T-helper 17 cell (primary cell): ENCODE measurements around the gene SS18L1. TPM values are rescaled to one million over a fixed set of nuclear protein-coding genes. Genes with fewer than 3 reads are reported as not detected.

Experiments used
- ATAC-seq: fragments of 150-1000 bp; cut with Tn5 transposase; 2 replicates; pipeline ENCODE4 v1.10.0; 2021; ENCODE audit warnings: mild to moderate bottlenecking, moderate library complexity
- DNase-seq, 3 donors: peaks; one replicate each; pipeline versions ENCODE4 v3.0.0 to v3.0.0-alpha.2; 2020 to 2021
- H3K9me3 ChIP-seq: one replicate; pipeline ENCODE4 v1.7.0; 2013; ENCODE audit warnings: low read length, mild to moderate bottlenecking; ENCODE audit not compliant: control insufficient read depth, poor library complexity, severe bottlenecking
- H3K27ac Mint-ChIP-seq: one replicate; pipeline ENCODE4 v1.8.0; 2022; ENCODE audit warnings: mild to moderate bottlenecking, moderate library complexity, mixed read lengths
- H3K27me3 Mint-ChIP-seq: one replicate; pipeline ENCODE4 v1.8.0; 2022; ENCODE audit warnings: mixed read lengths
- H3K36me3 Mint-ChIP-seq: one replicate; pipeline ENCODE4 v1.8.0; 2022; ENCODE audit warnings: low read depth, mixed read lengths
- H3K4me1 Mint-ChIP-seq: one replicate; pipeline ENCODE4 v1.8.0; 2022; ENCODE audit warnings: mild to moderate bottlenecking, mixed read lengths
- H3K4me3 Mint-ChIP-seq: one replicate; pipeline ENCODE4 v1.8.0; 2022; ENCODE audit warnings: mild to moderate bottlenecking, moderate library complexity, mixed read lengths
- total RNA-seq, 4 donors: library from RNA in 2 of 4; stranded (reverse) in 2 of 4; gene quantifications; one replicate each; pipeline ENCODE4 v1.2.3 and lab custom pipeline; 2022 to 2026

Gene SS18L1
- total RNA-seq, 2 donors from 2014 or later, result 13.1 to 16.0 TPM

- Mint-ChIP-seq H3K27me3 (no peaks in the 10 kb centered on the region), H3K4me3 (peak overlapping the region; percentile 59), H3K27ac (no peak overlapping the region), H3K36me3 (peaks cover 7% of the 10 kb centered on the region), H3K4me1 (peaks cover 30% of the 10 kb centered on the region)
- DNase-seq, result peak; percentile 46 to 73 (median 46)
- ATAC-seq, result peak; percentile 79
- no peaks in the 10 kb centered on the region for H3K9me3 ChIP-seq
Measured at GRCh38 chr20:62136283-62137091, 7.1 kb upstream of the SS18L1 start.

DNA sequence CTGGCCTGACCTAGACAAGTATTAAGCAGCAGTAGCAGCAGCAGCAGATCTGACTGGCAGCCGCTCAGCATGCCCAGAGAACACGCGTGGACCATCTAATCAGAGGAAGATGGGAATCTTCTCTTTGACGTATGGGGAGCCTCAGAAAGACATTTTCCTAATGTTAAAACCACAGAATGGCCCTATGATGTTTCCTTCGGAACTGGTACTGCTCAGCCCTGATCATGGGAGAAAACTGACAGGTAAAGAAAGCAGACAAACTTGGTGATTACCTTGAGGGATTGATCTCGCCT is 6.5 kb upstream of the SS18L1 start:
- H3K27me3 Mint-ChIP-seq, result no peaks in the 10 kb centered on the region
- H3K27ac Mint-ChIP-seq, result no peak overlapping the region
- H3K4me1 Mint-ChIP-seq, result peaks cover 33% of the 10 kb centered on the region
- DNase-seq (no peak), ATAC-seq (no peak)
- H3K9me3 ChIP-seq, result no peaks in the 10 kb centered on the region
- H3K4me3 Mint-ChIP-seq, result no peak overlapping the region
- H3K36me3 Mint-ChIP-seq, result peaks cover 7% of the 10 kb centered on the region

GRCh38 chr20:62137478-62138203 is 5.9 kb upstream of the SS18L1 start:
- Mint-ChIP-seq H3K27ac (peak overlapping the region; percentile 93), H3K4me3 (no peak overlapping the region)
- no peak for DNase-seq

DNA sequence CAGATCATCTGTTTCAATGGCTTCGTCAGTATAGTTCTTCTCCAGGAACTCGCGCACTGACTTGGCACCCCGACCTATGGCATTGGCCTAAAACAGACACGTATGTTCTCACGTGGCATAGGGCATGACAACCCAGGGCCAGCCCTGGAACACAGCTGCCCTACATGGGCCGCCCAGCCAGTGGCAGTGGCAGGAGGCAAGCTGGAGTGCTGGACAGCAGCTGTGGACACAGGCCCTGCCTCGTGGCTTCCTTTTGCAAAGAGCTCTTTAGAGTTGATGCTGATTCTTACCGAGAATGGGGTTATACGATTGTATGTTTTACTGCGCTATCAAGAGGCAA is 5.4 kb upstream of the SS18L1 start:
- DNase-seq (no peak), ATAC-seq (no peak)
- H3K27me3 Mint-ChIP-seq, result no peaks in the 10 kb centered on the region
- no peaks in the 10 kb centered on the region for H3K9me3 ChIP-seq
- H3K36me3 Mint-ChIP-seq, result peaks cover 5% of the 10 kb centered on the region
- peaks cover 32% of the 10 kb centered on the region for H3K4me1 Mint-ChIP-seq
- peak overlapping the region; percentile 12 for H3K4me3 Mint-ChIP-seq
- peak overlapping the region; percentile 93 for H3K27ac Mint-ChIP-seq

More at GRCh38 chr20:62137478-62138203, 5.9 kb upstream of the SS18L1 start:
- Mint-ChIP-seq H3K4me1 (peaks cover 32% of the 10 kb centered on the region), H3K36me3 (peaks cover 5% of the 10 kb centered on the region), H3K27me3 (no peaks in the 10 kb centered on the region)
- ATAC-seq, result no peak
- no peaks in the 10 kb centered on the region for H3K9me3 ChIP-seq

DNA sequence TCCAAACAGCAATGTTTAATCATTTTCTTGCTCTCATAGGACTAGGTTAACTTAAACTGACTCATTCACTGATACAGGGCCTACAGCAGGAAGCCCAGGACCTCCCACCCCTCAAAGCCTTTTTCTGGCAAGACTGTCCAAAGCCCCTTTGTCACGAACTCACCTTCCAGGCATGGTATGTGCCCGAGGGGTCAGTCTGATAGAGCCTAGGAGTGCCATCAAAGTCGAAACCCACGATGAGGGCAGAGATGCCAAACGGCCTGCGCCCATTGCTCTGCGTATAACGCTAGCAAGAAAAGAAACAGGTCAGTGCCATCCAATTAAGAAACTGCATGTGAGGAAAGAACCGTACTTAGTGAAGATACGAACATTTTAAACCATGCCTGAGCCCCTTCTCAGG is 4.7 kb upstream of the SS18L1 start:
- H3K9me3 ChIP-seq, result no peaks in the 10 kb centered on the region
- Mint-ChIP-seq H3K4me3 (no peak overlapping the region), H3K27me3 (no peaks in the 10 kb centered on the region), H3K4me1 (peaks cover 32% of the 10 kb centered on the region), H3K27ac (peak overlapping the region; percentile 93), H3K36me3 (peaks cover 5% of the 10 kb centered on the region)
- no peak for ATAC-seq
- DNase-seq, result no peak

GRCh38 chr20:62139636-62140035 is 3.9 kb upstream of the SS18L1 start:
- peaks cover 33% of the 10 kb centered on the region for H3K4me1 Mint-ChIP-seq
- no peaks in the 10 kb centered on the region for H3K27me3 Mint-ChIP-seq
- no peak for DNase-seq
- no peak overlapping the region for H3K4me3 Mint-ChIP-seq
- no peak for ATAC-seq
- H3K36me3 Mint-ChIP-seq, result peaks cover 5% of the 10 kb centered on the region
- no peaks in the 10 kb centered on the region for H3K9me3 ChIP-seq
- peak overlapping the region; percentile 93 for H3K27ac Mint-ChIP-seq

GRCh38 chr20:62141043-62141396 is 2.5 kb upstream of the SS18L1 start:
- peaks cover 40% of the 10 kb centered on the region for H3K4me1 Mint-ChIP-seq
- no peak for ATAC-seq

DNA sequence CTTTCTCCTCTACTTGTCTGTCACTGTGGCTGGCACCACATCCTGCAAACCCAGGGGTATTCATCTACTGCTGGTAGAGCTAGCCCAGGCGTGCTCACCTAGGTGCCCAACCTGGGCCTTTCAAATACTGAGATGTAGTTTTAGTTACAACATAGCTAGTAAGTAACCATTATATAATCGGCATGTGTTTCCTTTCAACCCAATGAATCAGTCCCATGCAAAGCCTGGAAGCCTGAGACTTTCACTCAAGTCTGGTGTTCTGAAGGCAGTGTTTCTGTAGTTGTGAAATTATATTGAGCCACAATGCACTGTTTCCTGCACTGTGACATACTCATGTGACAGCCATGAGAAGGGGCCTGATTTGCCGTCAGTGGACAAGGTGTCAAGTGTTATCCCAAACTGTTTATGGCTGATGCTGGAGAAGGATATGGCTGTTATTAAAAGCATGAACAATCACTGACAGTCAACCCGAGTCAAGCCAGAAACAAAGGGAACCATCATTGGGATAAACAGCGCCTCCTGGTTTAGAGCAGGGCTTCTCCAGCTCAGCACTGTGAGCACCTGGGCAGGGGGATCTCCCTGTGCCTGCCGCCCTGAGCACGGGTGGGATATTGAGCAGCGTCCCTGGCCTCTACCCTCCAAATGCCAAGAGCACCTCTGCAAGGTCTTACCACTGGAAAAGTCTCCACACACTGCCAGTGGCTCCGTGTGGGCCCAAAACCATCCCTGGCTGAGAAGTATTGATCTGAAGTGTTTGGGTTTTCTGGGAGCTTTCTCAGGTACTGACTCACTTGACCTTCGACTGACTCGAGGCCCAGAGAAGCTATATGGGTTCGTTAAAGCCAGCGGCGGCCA is 1.9 kb upstream of the SS18L1 start:
- Mint-ChIP-seq H3K4me3 (peak overlapping the region; percentile 89), H3K27me3 (no peaks in the 10 kb centered on the region), H3K27ac (peak overlapping the region; percentile 93), H3K36me3 (peaks cover 5% of the 10 kb centered on the region), H3K4me1 (peaks cover 40% of the 10 kb centered on the region)
- DNase-seq, result no peak
- ATAC-seq, result no peak
- no peaks in the 10 kb centered on the region for H3K9me3 ChIP-seq

More at GRCh38 chr20:62141043-62141396, 2.5 kb upstream of the SS18L1 start:
- no peaks in the 10 kb centered on the region for H3K27me3 Mint-ChIP-seq
- no peak for DNase-seq
- H3K27ac Mint-ChIP-seq, result peak overlapping the region; percentile 93
- peaks cover 5% of the 10 kb centered on the region for H3K36me3 Mint-ChIP-seq
- H3K4me3 Mint-ChIP-seq, result peak overlapping the region; percentile 89
- H3K9me3 ChIP-seq, result no peaks in the 10 kb centered on the region

DNA sequence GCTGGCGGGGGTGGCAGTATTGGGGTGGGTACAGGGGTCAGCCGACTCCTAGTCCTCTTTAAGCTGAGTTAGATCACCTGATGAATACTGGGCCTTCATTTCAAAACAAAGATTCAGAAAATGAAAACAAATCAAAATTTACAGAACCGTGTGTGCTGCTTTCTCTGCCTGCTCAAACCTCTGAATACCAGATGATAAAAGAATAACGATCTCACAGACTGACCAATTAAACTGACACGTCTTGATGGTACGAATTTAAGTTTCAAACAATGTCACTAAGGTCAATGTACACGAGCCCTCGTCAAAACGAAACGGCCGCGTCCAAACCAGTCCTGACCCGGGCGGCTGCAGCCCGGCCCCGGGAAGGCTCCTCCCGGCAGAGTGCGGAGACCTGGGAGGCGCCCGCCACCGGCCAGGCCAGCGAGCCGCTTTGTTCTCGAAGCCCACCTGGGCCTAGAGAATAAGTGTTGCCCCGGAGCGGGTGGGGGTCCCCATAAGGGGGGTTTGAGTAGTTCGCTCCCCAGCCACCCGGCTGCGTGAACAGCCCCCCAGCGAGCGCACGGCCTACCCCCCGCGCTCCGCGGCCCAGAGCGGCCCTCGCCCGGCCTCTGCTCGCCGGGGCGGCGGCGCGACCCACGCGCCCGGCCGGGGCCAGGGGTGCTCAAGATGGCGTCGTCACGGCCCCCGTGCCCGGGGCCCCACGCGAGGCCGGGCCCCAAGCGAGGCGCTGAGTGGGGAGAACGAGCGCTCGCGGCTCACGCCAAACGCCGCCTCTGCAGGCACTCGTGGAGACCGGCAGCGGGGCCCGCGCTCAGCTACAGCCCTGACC is 1.1 kb upstream of the SS18L1 start:
- H3K4me1 Mint-ChIP-seq, result peaks cover 35% of the 10 kb centered on the region

GRCh38 chr20:62143957-62144825 is 622 bp downstream of the SS18L1 start:
- peak; percentile 21 to 30 (median 24) for DNase-seq
- H3K27me3 Mint-ChIP-seq, result no peaks in the 10 kb centered on the region
- H3K27ac Mint-ChIP-seq, result peak overlapping the region; percentile 39
- ATAC-seq, result no peak
- peak overlapping the region; percentile 85 for H3K4me3 Mint-ChIP-seq
- peaks cover 2% of the 10 kb centered on the region for H3K36me3 Mint-ChIP-seq
- H3K4me1 Mint-ChIP-seq, result peaks cover 30% of the 10 kb centered on the region
- no peaks in the 10 kb centered on the region for H3K9me3 ChIP-seq

More for the DNA sequence above, 1.1 kb upstream of the SS18L1 start:
- Mint-ChIP-seq H3K4me3 (peak overlapping the region; percentile 89), H3K27ac (peak overlapping the region; percentile 93), H3K36me3 (peaks cover 5% of the 10 kb centered on the region), H3K27me3 (no peaks in the 10 kb centered on the region)
- DNase-seq, result no peak
- H3K9me3 ChIP-seq, result no peaks in the 10 kb centered on the region
- ATAC-seq, result no peak

GRCh38 chr20:62145688-62146018 is 2.1 kb downstream of the SS18L1 start:
- peak overlapping the region; percentile 85 for H3K4me3 Mint-ChIP-seq
- H3K27me3 Mint-ChIP-seq, result no peaks in the 10 kb centered on the region
- peaks cover 33% of the 10 kb centered on the region for H3K4me1 Mint-ChIP-seq
- DNase-seq (no peak), ATAC-seq (no peak)
- H3K27ac Mint-ChIP-seq, result no peak overlapping the region
- H3K36me3 Mint-ChIP-seq, result peaks cover 1% of the 10 kb centered on the region
- no peaks in the 10 kb centered on the region for H3K9me3 ChIP-seq
